GM21786 (cell line): ENCODE data around the gene ANO1.

Source experiments
- ATAC-seq: cut with Tn5 transposase; IDR thresholded peaks from one replicate; pipeline ENCODE4 v1.9.1; 2021; ENCODE audit not compliant: unreplicated experiment

Gene ANO1

GRCh38 chr11:70072461-70072860 is 5.7 kb upstream of the ANO1 start:
- ATAC-seq: no peak

GRCh38 chr11:70072861-70073755 is 5.0 kb upstream of the ANO1 start:
- ATAC-seq: no peak

GRCh38 chr11:70073871-70074371 is 4.2 kb upstream of the ANO1 start:
- no peak for ATAC-seq

- no peak for ATAC-seq
These were observed 3.4 kb upstream of the ANO1 start for GRCh38 chr11:70074746-70075145.

- ATAC-seq: no peak
These were observed 2.3 kb upstream of the ANO1 start for GRCh38 chr11:70075836-70076235.

DNA sequence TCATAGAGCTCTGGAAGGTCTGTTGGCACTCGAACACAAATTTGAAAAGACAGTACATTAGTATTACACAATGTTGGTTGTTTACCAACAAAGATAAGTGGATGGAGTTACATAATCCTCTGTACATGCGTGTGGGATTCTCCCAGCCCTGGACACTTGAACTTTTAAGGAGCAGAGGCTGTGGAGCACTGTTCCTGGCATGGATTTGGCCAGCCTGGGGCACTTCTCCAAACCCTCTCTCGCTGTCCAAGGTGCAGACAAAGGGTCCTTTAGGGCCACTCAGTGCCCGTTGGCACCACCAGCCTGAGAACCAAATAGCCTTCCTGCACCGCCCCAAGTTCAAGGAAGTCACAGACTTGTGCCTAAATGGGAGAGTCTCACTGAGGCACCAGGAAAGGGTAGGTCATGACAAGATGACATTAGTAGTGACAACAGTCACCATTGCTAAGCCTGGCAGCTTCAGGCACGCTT is 1.6 kb upstream of the ANO1 start:
- no peak for ATAC-seq

- no peak for ATAC-seq
These were observed 564 bp upstream of the ANO1 start for GRCh38 chr11:70077411-70078094.

GRCh38 chr11:70078781-70079616 is 882 bp downstream of the ANO1 start:
- no peak for ATAC-seq

GRCh38 chr11:70079691-70080090 is 1.6 kb downstream of the ANO1 start:
- no peak for ATAC-seq

GRCh38 chr11:70080763-70081162 is 2.6 kb downstream of the ANO1 start:
- ATAC-seq: no peak

GRCh38 chr11:70082829-70083228 is 4.7 kb downstream of the ANO1 start:
- no peak for ATAC-seq

DNA sequence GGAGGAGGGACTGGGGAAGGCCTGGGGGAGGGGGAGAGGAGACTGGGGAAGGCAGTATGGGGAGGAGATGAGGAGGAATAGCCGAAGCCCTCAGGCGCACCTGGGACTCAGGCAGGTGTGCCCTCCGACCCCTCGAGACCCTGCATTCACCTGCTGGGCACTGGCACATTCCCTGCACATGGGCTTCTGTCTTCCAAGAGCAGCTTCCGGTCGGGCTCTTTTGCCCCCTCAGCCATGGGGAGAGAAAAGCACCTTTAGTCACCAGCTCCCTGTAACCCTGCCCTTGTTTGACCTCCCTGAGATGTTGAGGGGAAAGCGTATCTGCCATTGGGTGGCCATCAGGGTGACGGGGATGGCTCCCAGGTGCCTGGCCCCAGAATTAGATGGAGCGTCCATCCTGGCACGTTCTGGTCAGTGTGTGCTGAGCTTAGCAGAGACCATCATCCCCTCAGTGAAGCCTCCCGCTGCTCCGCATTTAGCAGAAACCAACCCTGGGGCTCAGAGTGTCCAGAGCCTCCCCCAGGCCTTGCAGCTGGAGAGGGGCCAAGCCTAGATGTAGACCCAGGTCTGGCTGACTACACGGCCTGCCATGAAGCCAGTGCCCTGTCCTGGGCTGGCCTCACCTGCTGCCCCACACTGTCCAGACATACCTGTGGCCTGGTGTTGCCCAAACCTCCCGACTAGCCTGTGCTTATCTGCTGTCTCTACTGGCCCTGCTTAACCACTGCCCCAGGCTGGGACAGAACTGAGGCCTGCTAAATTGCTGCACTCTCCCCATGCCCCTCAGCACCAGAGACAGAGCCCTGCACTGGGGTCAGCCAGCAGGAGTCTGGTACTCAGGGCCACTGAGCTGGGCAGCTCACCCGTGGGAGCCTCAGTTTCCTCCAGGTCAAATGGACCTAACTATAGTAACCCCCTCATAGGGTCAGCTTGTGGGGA is 6.2 kb downstream of the ANO1 start:
- ATAC-seq: no peak

DNA sequence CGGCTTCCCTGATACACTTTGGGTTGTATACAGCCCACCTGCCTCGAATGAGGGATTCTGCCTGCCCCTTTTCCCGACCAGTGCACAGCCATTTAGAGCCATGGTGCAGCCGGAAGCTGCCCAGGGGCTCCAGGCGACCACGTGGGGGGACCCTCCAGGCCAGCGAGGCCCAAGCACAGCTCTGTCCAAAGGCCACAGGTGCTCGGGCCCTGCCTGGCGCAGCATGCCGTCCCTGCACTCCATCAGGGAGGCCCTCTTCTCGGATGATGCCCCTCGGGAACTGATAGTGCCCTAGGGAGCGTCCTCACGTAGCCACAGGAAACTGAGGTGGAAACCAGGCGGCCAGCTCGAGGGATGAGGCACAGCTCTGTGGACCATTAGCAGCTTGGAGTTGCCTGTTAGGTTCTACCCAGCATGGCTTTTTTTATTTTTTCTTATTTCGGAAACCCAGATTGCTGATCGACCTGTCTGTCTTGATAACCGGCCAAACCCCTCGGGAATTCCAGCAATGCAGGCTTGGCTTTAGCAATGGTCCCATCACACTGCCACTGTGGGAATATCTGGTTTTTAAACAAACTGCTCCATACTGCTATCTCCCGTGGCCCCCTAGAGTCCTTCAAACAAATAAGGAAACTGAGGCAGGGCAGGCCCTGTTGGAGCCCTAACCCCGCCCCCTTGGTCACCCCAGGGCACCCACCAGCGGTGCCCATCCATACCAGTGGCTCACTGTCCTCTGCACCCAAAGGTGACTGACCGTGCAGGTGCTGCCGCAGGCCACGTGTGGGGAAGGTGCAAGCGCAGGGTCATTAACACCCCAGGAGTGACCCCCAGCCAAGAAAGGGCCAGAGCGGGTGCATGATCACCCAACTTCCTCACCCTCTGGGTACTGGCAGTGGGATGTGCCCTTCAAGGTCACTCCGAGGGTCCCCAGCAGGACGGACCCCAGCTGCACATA is 8.0 kb downstream of the ANO1 start:
- ATAC-seq: no peak

GRCh38 chr11:70087446-70088167 is 9.5 kb downstream of the ANO1 start:
- ATAC-seq: no peak

DNA sequence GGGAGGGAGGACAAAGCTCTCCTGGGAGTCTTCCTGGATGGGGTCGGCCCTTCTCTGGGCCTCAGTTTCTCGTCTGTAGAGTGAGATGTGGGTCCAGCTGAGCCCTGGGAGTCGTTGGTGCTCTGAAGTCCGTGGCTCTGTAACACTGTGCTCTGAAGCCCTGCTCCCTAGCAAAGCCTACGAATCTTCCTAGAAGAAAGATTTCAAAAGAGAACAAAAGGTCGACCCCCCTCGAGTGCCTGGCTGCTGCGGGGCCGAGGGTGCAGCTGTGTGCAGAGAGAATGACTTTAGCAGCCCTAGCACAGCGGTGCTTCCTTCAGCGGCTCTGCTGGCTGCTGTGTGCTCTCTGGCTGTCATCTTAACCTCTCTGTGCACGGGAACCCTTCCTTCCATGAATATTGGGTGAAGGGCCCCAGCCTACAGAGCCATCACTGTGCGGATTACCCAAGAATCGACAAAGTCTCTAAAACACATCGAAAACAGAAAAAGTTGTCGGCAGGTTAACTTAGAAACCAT is 10.7 kb downstream of the ANO1 start:
- ATAC-seq: no peak

DNA sequence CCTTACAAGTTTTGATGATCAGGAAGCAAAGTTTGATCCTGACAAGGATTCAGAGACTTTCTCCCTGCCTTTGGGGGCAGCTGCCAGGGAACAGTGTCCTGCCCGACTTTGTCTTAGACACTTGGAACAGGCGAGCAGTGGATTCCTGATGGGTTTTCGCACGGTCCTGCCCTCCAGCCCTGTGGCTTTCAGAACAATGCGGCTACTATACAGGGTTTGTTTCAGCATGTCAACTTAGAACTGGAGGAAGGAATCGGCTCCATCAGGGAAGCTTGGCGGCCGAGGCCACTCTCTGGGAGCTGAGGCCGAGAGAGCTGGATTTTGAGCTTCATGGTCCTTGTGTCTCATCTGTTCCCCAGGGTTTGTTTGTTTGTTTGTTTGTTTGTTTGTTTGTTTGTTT is 11.5 kb downstream of the ANO1 start:
- no peak for ATAC-seq

DNA sequence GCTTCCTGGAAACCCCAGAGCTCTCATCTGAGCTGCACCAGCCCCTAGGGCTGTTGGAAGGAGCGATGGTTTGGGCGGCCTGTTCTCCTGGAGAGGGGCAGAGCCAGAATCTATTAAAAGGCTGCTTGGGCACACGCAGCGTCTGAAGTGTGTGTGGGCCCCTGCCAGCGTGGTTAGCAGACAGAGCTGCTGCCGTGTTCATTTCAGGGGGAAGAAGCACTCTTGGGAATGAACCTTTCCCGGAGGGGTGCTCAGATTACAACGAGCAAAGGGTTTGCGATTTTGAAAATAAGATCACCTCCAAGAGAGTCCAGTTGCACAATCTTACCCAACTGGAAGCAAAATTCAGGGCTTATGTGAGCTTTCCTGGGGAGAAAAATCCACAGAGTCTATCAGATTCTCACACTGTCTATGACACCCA is 12.9 kb downstream of the ANO1 start:
- no peak for ATAC-seq

DNA sequence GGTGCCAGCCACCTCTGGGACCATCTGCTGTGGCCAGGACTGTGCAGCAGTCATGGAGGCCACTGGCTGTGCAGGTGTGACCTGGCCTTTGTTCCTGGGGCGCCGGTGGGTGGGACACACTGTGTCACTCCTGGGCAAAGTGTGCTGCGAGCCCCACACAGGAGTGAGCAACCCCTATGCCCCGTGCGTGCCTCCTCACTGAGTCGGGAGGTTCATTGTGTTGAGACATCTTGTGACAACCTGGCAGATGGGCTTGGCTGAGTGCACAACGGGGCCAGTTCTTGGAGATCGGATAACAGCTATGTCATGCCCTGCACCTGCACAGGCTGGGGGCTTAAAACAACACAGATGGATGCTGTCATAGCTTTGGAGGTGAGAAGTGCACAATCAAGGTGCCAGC is 13.5 kb downstream of the ANO1 start:
- ATAC-seq: no peak
